ENCODE results near the gene AKAP4. TPM values are rescaled to one million over a fixed set of nuclear protein-coding genes. Genes with fewer than 3 reads are reported as not detected.

Gene AKAP4
- total and polyA plus RNA-seq, 10 of the 15 experiments (the other 5 are each of a cell fraction or from before 2014, with no cell fraction given): not detected

DNA sequence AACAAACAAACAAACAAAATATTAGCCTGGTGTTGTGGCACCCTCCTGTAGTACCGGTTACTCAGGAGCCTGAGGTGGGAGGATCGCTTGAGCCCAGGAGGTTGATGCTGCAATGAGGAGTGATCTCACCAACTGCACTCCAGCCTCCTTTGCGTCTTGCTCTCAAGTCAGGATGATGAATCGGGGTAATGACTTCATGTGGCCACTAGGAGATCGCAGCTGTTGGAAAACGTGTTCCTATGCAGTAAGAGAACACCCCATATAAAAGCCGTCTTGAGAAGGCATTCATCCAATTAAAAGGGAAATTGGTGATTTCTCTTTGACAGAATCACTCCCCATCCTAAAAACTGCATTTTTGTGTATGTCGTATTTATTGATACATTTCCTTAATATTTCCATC, 10.7 kb upstream of the AKAP4 start:
- no TSS peak for BruUV-seq (replicated peaks)
- intact Hi-C loops (cut with micrococcal nuclease; ENCODE audit: unreplicated experiment) (no loop called here), in situ Hi-C loops (cut with MboI) (no loop called here)
- Histone ChIP-seq H3K4me1 (ENCODE audit: control insufficient read depth, insufficient read depth, low read length) (no peaks in the 10 kb centered on the region), H3K36me3 (ENCODE audit: control insufficient read depth in 2 of 2, insufficient read depth in 2 of 2, low read length in 1 of 2) (no peaks in the 10 kb centered on the region), H3K9me3 (replicated peaks; ENCODE audit: control insufficient read depth, insufficient read depth, low read length) (no peaks in the 10 kb centered on the region), H3K4me3 (no peak overlapping the region), H2AFZ (ENCODE audit: control insufficient read depth, low read depth, low read length) (no peak overlapping the region), H3K27me3 (replicated peaks in 1 of 2; ENCODE audit: control insufficient read depth in 2 of 2, insufficient read depth in 2 of 2, low read length in 1 of 2) (no peaks in the 10 kb centered on the region), H3K79me2 (ENCODE audit: control insufficient read depth, insufficient read depth, low read length) (no peaks in the 10 kb centered on the region), H4K20me1 (ENCODE audit: control insufficient read depth, insufficient read depth) (no peaks in the 10 kb centered on the region), H3K9ac (ENCODE audit: control insufficient read depth, insufficient read depth, low read length) (no peak overlapping the region), H3K27ac (ENCODE audit: control insufficient read depth, insufficient read depth) (no peak overlapping the region), H3K4me2 (ENCODE audit: control insufficient read depth, insufficient read depth) (no peak overlapping the region)
- TF ChIP-seq SMAD1 (IDR thresholded peaks at IDR 0.05; ENCODE audit: low read depth, partially characterized antibody): no peak
- TF ChIP-seq, protein P1, sequence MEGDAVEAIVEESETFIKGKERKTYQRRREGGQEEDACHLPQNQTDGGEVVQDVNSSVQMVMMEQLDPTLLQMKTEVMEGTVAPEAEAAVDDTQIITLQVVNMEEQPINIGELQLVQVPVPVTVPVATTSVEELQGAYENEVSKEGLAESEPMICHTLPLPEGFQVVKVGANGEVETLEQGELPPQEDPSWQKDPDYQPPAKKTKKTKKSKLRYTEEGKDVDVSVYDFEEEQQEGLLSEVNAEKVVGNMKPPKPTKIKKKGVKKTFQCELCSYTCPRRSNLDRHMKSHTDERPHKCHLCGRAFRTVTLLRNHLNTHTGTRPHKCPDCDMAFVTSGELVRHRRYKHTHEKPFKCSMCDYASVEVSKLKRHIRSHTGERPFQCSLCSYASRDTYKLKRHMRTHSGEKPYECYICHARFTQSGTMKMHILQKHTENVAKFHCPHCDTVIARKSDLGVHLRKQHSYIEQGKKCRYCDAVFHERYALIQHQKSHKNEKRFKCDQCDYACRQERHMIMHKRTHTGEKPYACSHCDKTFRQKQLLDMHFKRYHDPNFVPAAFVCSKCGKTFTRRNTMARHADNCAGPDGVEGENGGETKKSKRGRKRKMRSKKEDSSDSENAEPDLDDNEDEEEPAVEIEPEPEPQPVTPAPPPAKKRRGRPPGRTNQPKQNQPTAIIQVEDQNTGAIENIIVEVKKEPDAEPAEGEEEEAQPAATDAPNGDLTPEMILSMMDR (IDR thresholded peaks at IDR 0.05 in 2 of 3, conservative IDR thresholded peaks at IDR 0.05 in 1 of 3; ENCODE audit: control insufficient read depth in 2 of 3, extremely low read depth in 1 of 3, insufficient read depth in 1 of 3, low read depth in 3 of 3, low read length in 3 of 3): peak in 2 of 3 experiments; percentile 22 to 37; a peak in 3 of 6 replicates
- WGBS (ENCODE audit: insufficient coverage, insufficient replicate concordance, low lambda C conversion rate, missing lambda C conversion rate): 35% methylated on average over 8 of the region's 8 CpGs
- ChIA-PET POLR2A (no interaction called here), SMC1A (ENCODE audit: uncharacterized antibody, unreplicated experiment) (no interaction called here), CTCF (interaction anchor here (1.3 to 2.1 kb wide), 3 partner anchors 10 to 296 kb away, joined by 3 to 8 read pairs (median 3); partner anchors contain the start of gene AKAP4), RAD21 (ENCODE audit: unreplicated experiment) (no interaction called here)
- no peak for DNase-seq (ENCODE audit: low read depth, low spot score)
- ATAC-seq: peak; percentile 68
- FAIRE-seq: no peak

DNA sequence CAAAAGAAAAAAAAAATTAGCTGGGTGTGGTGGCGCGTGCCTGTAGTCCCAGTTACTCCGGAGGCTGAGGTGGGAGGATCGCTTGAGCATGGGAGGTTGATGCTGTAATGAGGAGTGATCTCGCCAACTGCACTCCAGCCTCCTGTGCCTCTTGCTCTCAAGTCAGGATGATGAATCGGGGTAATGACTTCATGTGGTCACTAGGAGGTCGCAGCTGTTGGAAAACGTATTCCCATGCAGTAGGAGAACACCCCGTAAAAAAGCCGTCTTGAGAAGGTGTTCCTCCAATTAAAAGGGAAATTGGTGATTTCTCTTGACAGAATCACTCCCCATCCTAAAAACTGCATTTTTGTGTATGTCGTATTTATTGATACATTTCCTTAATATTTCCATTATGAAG, 5.9 kb upstream of the AKAP4 start:
- BruUV-seq (replicated peaks): no TSS peak
- in situ Hi-C loops (cut with MboI): no loop called here
- ChIA-PET CTCF (no interaction called here), RAD21 (ENCODE audit: unreplicated experiment) (no interaction called here), SMC1A (ENCODE audit: uncharacterized antibody, unreplicated experiment) (interaction anchor here (3.2 kb wide), 1 partner anchor 287 kb away, joined by 7 read pairs; no protein-coding TSS in a partner anchor), POLR2A (no interaction called here)
- no peak overlapping the region for H3K4me3 ChIP-seq
- H3K27me3 ChIP-seq (replicated peaks in 1 of 2; ENCODE audit: control insufficient read depth in 2 of 2, insufficient read depth in 2 of 2, low read length in 1 of 2): no peaks in the 10 kb centered on the region
- no peak for FAIRE-seq
- no peak overlapping the region for H2AFZ ChIP-seq (ENCODE audit: control insufficient read depth, low read depth, low read length)
- intact Hi-C loops (cut with micrococcal nuclease; ENCODE audit: unreplicated experiment): no loop called here
- no peaks in the 10 kb centered on the region; the same call in 1 of the 2 replicates for H3K4me1 ChIP-seq (ENCODE audit: control insufficient read depth, insufficient read depth, low read length)
- 52% methylated on average over 11 of the region's 11 CpGs for WGBS (ENCODE audit: insufficient coverage, insufficient replicate concordance, low lambda C conversion rate, missing lambda C conversion rate)
- DNase-seq (ENCODE audit: low read depth, low spot score): no peak
- no peaks in the 10 kb centered on the region for H4K20me1 ChIP-seq (ENCODE audit: control insufficient read depth, insufficient read depth)
- H3K9me3 ChIP-seq (replicated peaks; ENCODE audit: control insufficient read depth, insufficient read depth, low read length): no peaks in the 10 kb centered on the region
- ATAC-seq: no peak
- H3K36me3 ChIP-seq (ENCODE audit: control insufficient read depth in 2 of 2, insufficient read depth in 2 of 2, low read length in 1 of 2): no peaks in the 10 kb centered on the region
- H3K27ac ChIP-seq (ENCODE audit: control insufficient read depth, insufficient read depth): no peak overlapping the region
- H3K79me2 ChIP-seq (ENCODE audit: control insufficient read depth, insufficient read depth, low read length): no peaks in the 10 kb centered on the region
- no peak overlapping the region for H3K4me2 ChIP-seq (ENCODE audit: control insufficient read depth, insufficient read depth)
- H3K9ac ChIP-seq (ENCODE audit: control insufficient read depth, insufficient read depth, low read length): no peak overlapping the region
- TF ChIP-seq, protein P2, sequence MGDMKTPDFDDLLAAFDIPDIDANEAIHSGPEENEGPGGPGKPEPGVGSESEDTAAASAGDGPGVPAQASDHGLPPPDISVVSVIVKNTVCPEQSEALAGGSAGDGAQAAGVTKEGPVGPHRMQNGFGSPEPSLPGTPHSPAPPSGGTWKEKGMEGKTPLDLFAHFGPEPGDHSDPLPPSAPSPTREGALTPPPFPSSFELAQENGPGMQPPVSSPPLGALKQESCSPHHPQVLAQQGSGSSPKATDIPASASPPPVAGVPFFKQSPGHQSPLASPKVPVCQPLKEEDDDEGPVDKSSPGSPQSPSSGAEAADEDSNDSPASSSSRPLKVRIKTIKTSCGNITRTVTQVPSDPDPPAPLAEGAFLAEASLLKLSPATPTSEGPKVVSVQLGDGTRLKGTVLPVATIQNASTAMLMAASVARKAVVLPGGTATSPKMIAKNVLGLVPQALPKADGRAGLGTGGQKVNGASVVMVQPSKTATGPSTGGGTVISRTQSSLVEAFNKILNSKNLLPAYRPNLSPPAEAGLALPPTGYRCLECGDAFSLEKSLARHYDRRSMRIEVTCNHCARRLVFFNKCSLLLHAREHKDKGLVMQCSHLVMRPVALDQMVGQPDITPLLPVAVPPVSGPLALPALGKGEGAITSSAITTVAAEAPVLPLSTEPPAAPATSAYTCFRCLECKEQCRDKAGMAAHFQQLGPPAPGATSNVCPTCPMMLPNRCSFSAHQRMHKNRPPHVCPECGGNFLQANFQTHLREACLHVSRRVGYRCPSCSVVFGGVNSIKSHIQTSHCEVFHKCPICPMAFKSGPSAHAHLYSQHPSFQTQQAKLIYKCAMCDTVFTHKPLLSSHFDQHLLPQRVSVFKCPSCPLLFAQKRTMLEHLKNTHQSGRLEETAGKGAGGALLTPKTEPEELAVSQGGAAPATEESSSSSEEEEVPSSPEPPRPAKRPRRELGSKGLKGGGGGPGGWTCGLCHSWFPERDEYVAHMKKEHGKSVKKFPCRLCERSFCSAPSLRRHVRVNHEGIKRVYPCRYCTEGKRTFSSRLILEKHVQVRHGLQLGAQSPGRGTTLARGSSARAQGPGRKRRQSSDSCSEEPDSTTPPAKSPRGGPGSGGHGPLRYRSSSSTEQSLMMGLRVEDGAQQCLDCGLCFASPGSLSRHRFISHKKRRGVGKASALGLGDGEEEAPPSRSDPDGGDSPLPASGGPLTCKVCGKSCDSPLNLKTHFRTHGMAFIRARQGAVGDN (IDR thresholded peaks at IDR 0.05): no peak
- no peak for TF ChIP-seq NR2F1 (conservative IDR thresholded peaks at IDR 0.05)
- no peak for TF ChIP-seq JUND (IDR thresholded peaks at IDR 0.05; ENCODE audit: low read depth, low read length)
- no peak for TF ChIP-seq SP1 (IDR thresholded peaks at IDR 0.05; ENCODE audit: low read depth, low read length)
- no peak for TF ChIP-seq NFYB (IDR thresholded peaks at IDR 0.05; ENCODE audit: insufficient read depth, low read depth, low read length)
- TF ChIP-seq, protein P3, sequence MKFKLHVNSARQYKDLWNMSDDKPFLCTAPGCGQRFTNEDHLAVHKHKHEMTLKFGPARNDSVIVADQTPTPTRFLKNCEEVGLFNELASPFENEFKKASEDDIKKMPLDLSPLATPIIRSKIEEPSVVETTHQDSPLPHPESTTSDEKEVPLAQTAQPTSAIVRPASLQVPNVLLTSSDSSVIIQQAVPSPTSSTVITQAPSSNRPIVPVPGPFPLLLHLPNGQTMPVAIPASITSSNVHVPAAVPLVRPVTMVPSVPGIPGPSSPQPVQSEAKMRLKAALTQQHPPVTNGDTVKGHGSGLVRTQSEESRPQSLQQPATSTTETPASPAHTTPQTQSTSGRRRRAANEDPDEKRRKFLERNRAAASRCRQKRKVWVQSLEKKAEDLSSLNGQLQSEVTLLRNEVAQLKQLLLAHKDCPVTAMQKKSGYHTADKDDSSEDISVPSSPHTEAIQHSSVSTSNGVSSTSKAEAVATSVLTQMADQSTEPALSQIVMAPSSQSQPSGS (IDR thresholded peaks at IDR 0.05; ENCODE audit: low read length): no peak
- TF ChIP-seq EP300 (IDR thresholded peaks at IDR 0.05; ENCODE audit: borderline replicate concordance in 1 of 2, control insufficient read depth in 1 of 2, low read depth in 2 of 2, low read length in 2 of 2): no peak
